Activated naive CD8-positive, alpha-beta T cell treated with anti-CD3 and anti-CD28 coated beads, Interleukin-2, amount 10 ng/mL, durations not matched to agents 7 days and 5 days (primary cell): ENCODE results near the gene SECTM1. TPM values are rescaled to one million over a fixed set of nuclear protein-coding genes. Genes with fewer than 3 reads are reported as not detected.
A peak's percentile ranks its signal among the peaks of the same experiment; 100 is the strongest.
"Not testable (repeated sequence)": the region's sequence is repeated elsewhere in the genome, so short reads cannot be mapped to it uniquely, and the experiment has no call there.

Experiments used
- ATAC-seq: fragments of 150-1000 bp; cut with Tn5 transposase; one replicate; pipeline ENCODE4 v1.10.0; 2021; ENCODE audit warnings: low read depth, moderate library complexity
- POLR2A ChIA-PET: fragments of 350-600 bp; sonication (Branson Sonifier 250); formaldehyde crosslinking; loops from one replicate; lab custom pipeline; 2021; ENCODE audit warnings: antibody characterized with exemption; lab: Charles Lee
- DNase-seq: peaks from one replicate; pipeline ENCODE4 v3.0.0; 2021
- H3K27ac Mint-ChIP-seq: one replicate; pipeline ENCODE4 v1.8.0; 2022; ENCODE audit warnings: mild to moderate bottlenecking, mixed read lengths
- H3K27me3 Mint-ChIP-seq: one replicate; pipeline ENCODE4 v1.8.0; 2022; ENCODE audit warnings: mild to moderate bottlenecking, moderate library complexity, mixed read lengths
- H3K36me3 Mint-ChIP-seq: one replicate; pipeline ENCODE4 v1.8.0; 2021; ENCODE audit warnings: mild to moderate bottlenecking, mixed read lengths
- H3K4me1 Mint-ChIP-seq: one replicate; pipeline ENCODE4 v1.8.0; 2021; ENCODE audit warnings: mixed read lengths
- H3K4me3 Mint-ChIP-seq: one replicate; pipeline ENCODE4 v1.8.0; 2022; ENCODE audit warnings: mild to moderate bottlenecking, moderate library complexity, mixed read lengths
- H3K9me3 Mint-ChIP-seq: one replicate; pipeline ENCODE4 v1.8.0; 2021; ENCODE audit warnings: mixed read lengths
- total RNA-seq, 2 experiments: library from RNA; stranded (reverse); gene quantifications; one replicate each; pipeline ENCODE4 v1.2.3, GENCODE V29; 2021

Gene SECTM1
- 1 to 10 TPM in 1 of 2 experiments, under 1 TPM in 1; 0.86 to 1.0 TPM for total RNA-seq

- ATAC-seq (peak; percentile 30), DNase-seq (no peak)
- POLR2A ChIA-PET = interaction anchor here (0.9 to 2.7 kb wide), 3 partner anchors 8 to 35 kb away, joined by 4 to 9 read pairs (median 6); partner anchors contain the start of gene CD7
- peak within 1 kb of the TSS; percentile 93 for H3K27ac Mint-ChIP-seq
- H3K9me3 Mint-ChIP-seq = no peaks in the 10 kb centered on the region
- no peaks in the 10 kb centered on the region for H3K36me3 Mint-ChIP-seq
- peaks cover 18% of the 10 kb centered on the region for H3K27me3 Mint-ChIP-seq
- H3K4me3 Mint-ChIP-seq = peak within 1 kb of the TSS; percentile 93
- H3K4me1 Mint-ChIP-seq = peaks cover 18% of the 10 kb centered on the region
Observed at GRCh38 chr17:82333279-82334171, at the start of gene SECTM1. SECTM1 (minus strand) TSS chr17:82333766; CDS start chr17:82327240, 6,526 bp downstream.

GRCh38 chr17:82382933-82383255 is 49.3 kb upstream of the SECTM1 start:
- no peaks in the 10 kb centered on the region for H3K36me3 Mint-ChIP-seq
- POLR2A ChIA-PET = no interaction called here
- H3K27me3 Mint-ChIP-seq = peaks cover 11% of the 10 kb centered on the region
- no peaks in the 10 kb centered on the region for H3K9me3 Mint-ChIP-seq
- no peak overlapping the region for H3K4me3 Mint-ChIP-seq
- no peak for DNase-seq
- no peaks in the 10 kb centered on the region for H3K4me1 Mint-ChIP-seq
- no peak overlapping the region for H3K27ac Mint-ChIP-seq
- no peak for ATAC-seq

GRCh38 chr17:82382220-82382932 is 48.8 kb upstream of the SECTM1 start:
- H3K27ac Mint-ChIP-seq, H3K4me3 Mint-ChIP-seq, H3K9me3 Mint-ChIP-seq, H3K4me1 Mint-ChIP-seq, ATAC-seq, DNase-seq, H3K36me3 Mint-ChIP-seq: not testable (repeated sequence)
- POLR2A ChIA-PET = interaction anchor here (0.7 kb wide), 1 partner anchor 37 kb away, joined by 5 read pairs; no protein-coding TSS in a partner anchor
- H3K27me3 Mint-ChIP-seq = peaks cover 16% of the 10 kb centered on the region

- ATAC-seq, DNase-seq, H3K27ac Mint-ChIP-seq, H3K4me1 Mint-ChIP-seq, H3K36me3 Mint-ChIP-seq, H3K4me3 Mint-ChIP-seq, H3K9me3 Mint-ChIP-seq, POLR2A ChIA-PET: not testable (repeated sequence)
- peaks cover 18% of the 10 kb centered on the region for H3K27me3 Mint-ChIP-seq
Observed at GRCh38 chr17:82381703-82382009, 48.1 kb upstream of the SECTM1 start.

GRCh38 chr17:82380860-82381702 is 47.5 kb upstream of the SECTM1 start:
- no peak for DNase-seq
- Mint-ChIP-seq H3K27me3 (peaks cover 19% of the 10 kb centered on the region), H3K4me3 (no peak overlapping the region), H3K9me3 (no peaks in the 10 kb centered on the region), H3K4me1 (no peaks in the 10 kb centered on the region), H3K27ac (no peak overlapping the region), H3K36me3 (no peaks in the 10 kb centered on the region)
- no peak for ATAC-seq
- POLR2A ChIA-PET = no interaction called here

- DNase-seq = no peak
- H3K27ac Mint-ChIP-seq = no peak overlapping the region
- H3K36me3 Mint-ChIP-seq = no peaks in the 10 kb centered on the region
- H3K27me3 Mint-ChIP-seq = peaks cover 24% of the 10 kb centered on the region
- no peaks in the 10 kb centered on the region for H3K4me1 Mint-ChIP-seq
- no peak for ATAC-seq
- POLR2A ChIA-PET = no interaction called here
- H3K9me3 Mint-ChIP-seq = no peaks in the 10 kb centered on the region
- H3K4me3 Mint-ChIP-seq = no peak overlapping the region
Observed at GRCh38 chr17:82378741-82379021, 45.1 kb upstream of the SECTM1 start.

- POLR2A ChIA-PET = no interaction called here
- ATAC-seq (no peak), DNase-seq (no peak)
- no peaks in the 10 kb centered on the region for H3K9me3 Mint-ChIP-seq
- no peak overlapping the region for H3K4me3 Mint-ChIP-seq
- peaks cover 29% of the 10 kb centered on the region for H3K27me3 Mint-ChIP-seq
- H3K27ac Mint-ChIP-seq = no peak overlapping the region
- no peaks in the 10 kb centered on the region for H3K4me1 Mint-ChIP-seq
- no peaks in the 10 kb centered on the region for H3K36me3 Mint-ChIP-seq
Observed at GRCh38 chr17:82377924-82378740, 44.6 kb upstream of the SECTM1 start.

- H3K9me3 Mint-ChIP-seq, H3K36me3 Mint-ChIP-seq, ATAC-seq, H3K4me1 Mint-ChIP-seq, POLR2A ChIA-PET, H3K4me3 Mint-ChIP-seq, DNase-seq, H3K27ac Mint-ChIP-seq: not testable (repeated sequence)
- peaks cover 38% of the 10 kb centered on the region for H3K27me3 Mint-ChIP-seq
Observed at GRCh38 chr17:82377294-82377693, 43.7 kb upstream of the SECTM1 start.

- Mint-ChIP-seq H3K4me3 (no peak overlapping the region), H3K27me3 (peaks cover 39% of the 10 kb centered on the region), H3K4me1 (peaks cover 1% of the 10 kb centered on the region), H3K36me3 (peaks cover 2% of the 10 kb centered on the region), H3K27ac (no peak overlapping the region), H3K9me3 (no peaks in the 10 kb centered on the region)
- no peak for ATAC-seq
- POLR2A ChIA-PET = no interaction called here
- no peak for DNase-seq
Observed at GRCh38 chr17:82376042-82376730, 42.6 kb upstream of the SECTM1 start.

- Mint-ChIP-seq H3K4me3 (no peak overlapping the region), H3K27ac (no peak overlapping the region), H3K36me3 (peaks cover 2% of the 10 kb centered on the region), H3K4me1 (peaks cover 6% of the 10 kb centered on the region), H3K9me3 (no peaks in the 10 kb centered on the region), H3K27me3 (peaks cover 45% of the 10 kb centered on the region)
- no peak for DNase-seq
- no peak for ATAC-seq
- POLR2A ChIA-PET = no interaction called here
Observed at GRCh38 chr17:82375359-82376041, 41.9 kb upstream of the SECTM1 start.

- peaks cover 2% of the 10 kb centered on the region for H3K36me3 Mint-ChIP-seq
- no peak overlapping the region for H3K27ac Mint-ChIP-seq
- POLR2A ChIA-PET = no interaction called here
- DNase-seq (no peak), ATAC-seq (no peak)
- H3K27me3 Mint-ChIP-seq = peaks cover 46% of the 10 kb centered on the region
- peaks cover 8% of the 10 kb centered on the region for H3K4me1 Mint-ChIP-seq
- no peaks in the 10 kb centered on the region for H3K9me3 Mint-ChIP-seq
- H3K4me3 Mint-ChIP-seq = no peak overlapping the region
Observed at GRCh38 chr17:82374626-82375331, 41.2 kb upstream of the SECTM1 start.
